HK-2 (cell line): Measurements from ENCODE around the gene ID3.
"Not testable (repeated sequence)": the region's sequence is repeated elsewhere in the genome, so short reads cannot be mapped to it uniquely, and the experiment has no call there.

Experiments used
- DNase-seq: peaks from one replicate; pipeline ENCODE4 v3.0.0-alpha.2; 2018; ENCODE audit not compliant: unreplicated experiment

ID3 gene

DNA sequence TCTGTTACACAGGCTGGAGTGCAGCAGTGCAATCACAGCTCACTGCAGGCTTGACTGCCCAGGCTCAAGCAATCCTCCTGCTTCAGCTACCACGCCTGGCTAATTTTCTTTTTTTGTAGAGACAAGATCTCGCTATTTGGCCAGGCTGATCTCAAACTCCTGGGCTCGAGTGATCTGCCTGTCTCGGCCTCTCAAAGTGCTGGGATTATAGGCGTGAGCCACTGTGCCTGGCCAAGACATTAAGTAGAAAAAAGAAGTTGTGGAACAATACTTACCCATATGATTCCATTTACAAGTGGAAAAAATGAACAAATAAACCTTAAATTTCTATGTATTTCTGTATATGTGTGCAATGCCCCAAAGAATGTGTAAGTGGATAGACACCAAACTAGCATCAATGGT, 30.3 kb upstream of the ID3 start:
- no peak for DNase-seq

DNA sequence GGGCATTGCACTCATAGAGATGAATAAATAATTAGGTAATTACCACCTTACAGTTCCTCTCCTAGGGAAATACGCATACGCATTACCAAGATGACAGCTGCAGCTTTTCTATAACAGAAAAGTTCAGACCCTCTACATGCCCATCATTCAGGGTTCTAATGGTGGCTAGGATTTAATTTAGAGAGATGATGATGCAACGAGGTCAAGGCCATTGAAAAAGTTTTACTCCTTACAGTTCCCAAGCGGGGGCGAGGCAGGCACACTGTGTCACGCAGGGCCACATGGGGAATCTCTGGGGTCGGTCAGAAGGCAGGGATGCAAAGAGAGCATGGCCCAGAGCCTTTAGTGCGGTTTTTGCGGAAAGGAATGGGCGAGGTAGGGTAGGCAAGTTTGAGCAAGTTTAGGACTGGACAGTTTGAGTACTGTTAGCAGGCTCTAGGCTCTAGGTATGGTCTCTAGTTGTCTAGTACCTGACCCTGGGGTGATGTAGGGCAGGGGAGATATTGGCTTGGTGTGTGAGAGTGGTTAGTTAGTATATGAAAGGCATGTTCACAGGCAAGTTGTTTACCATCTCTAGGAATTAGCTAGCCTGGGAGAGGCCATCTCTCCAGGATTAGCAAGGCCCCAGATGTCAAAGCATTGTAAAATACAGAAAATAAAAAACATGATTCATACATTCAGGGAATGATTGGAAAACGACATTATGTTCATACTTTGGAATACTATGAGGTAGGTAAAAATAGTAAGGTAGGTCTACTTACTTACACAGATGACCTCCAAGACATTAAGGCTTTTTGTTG, 29.6 kb upstream of the ID3 start:
- no peak for DNase-seq

DNA sequence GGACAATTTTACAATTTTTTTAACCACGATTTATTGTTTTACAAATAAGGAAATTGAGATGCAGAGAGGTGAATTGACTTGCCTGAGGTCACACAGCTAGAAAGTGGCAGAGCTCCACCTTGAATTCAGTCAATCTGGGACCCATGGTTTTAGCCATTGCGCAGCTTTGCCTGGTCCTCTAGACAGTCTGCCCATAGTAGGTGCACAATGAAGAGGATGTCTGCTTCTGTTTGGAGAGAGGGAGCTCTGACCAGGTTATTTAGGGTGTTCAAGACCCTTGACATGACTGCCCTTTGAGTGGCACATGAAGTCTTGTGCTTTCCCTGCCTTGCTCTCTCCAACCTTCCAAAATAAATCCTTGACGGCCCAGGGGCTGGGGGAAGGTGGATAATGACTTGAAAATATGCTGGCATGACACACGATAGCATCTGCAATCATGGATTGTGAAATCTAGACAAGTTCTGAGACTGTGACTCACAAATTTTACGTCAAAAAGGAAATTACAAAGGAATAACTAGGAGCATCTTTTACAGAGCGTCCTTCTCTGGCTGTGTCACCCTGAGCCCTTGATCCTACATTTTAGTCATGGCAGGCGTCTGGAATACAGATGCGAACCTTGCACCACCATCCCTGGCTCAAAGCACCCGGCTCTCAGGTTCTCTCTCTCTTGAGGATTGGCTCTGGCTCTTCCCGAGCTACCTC, 26.2 kb upstream of the ID3 start:
- DNase-seq = no peak

DNA sequence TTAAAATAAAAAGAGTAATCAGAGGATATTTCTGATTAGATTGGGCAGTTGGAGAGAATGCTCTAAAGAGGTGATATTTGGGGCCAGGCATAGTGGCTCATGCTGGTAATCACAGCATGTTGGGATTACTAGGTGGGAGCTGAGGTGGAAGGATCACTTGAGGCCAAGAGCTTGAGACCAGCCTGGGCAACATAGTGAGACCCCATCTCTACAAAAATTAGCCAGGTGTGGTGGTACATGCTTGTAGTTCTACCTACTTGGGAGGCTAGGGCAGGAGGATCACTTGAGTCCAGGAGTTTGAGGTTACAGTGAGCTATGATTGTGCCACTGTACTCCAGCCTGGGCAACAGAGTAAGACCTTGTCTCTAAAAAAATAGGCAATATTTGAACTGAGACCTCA, 24.4 kb upstream of the ID3 start:
- not testable (repeated sequence) for DNase-seq

DNA sequence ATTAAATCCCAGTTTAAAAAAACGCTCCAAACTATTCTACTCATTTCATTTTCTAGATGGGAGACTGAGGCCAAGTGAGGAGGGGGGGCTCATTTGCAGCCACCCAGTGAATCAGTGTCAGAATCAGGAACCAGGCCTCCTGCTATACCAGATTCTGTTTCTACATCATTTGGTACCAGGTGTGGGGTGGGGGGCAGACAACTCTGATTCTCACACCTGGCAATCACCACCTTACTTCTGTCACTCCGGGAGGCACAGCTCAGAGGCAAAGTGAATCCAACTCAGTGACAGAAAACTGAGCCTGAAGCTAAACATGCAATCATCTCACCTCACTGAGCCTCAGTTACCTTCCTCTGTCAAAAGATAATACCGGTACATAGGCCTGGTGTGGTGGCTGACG, 23.5 kb upstream of the ID3 start:
- no peak for DNase-seq

DNA sequence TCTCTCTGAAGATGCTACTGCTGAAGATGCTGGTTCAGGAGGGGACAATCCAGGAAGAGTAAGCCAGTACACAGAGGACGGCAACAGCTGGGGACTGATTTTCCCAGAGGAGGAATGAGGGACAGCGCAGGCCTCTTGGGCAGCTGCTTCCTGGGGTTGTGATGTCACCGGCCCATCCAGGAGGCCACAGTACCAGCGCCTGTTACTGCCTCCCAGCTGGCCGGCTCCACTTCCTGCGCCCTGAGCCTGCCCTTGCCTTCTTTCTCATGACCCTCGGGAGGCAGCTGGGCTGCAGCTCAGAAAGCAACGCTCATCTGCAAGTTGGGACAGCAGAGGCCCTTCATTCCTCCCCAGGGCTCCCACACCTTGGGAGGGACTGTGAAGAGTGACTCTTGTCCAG, 21.9 kb upstream of the ID3 start:
- DNase-seq = no peak

DNA sequence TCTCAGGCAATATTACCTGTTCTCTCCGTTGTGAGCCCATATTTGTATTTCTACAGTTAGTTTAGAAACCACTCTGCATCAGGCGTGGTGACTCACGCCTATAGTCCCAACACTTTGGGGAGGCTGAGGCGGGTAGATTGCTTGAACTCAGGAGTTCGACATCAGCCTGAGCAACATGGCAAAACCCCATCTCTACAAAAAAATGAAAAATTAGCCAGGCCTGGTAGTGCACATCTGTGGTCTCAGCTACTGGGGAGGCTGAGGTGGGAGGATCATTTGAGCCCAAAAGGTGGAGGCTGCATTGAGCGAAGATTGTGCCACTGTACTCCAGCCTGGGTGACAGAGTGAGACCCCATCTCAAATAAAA, 19.7 kb upstream of the ID3 start:
- DNase-seq = no peak

DNA sequence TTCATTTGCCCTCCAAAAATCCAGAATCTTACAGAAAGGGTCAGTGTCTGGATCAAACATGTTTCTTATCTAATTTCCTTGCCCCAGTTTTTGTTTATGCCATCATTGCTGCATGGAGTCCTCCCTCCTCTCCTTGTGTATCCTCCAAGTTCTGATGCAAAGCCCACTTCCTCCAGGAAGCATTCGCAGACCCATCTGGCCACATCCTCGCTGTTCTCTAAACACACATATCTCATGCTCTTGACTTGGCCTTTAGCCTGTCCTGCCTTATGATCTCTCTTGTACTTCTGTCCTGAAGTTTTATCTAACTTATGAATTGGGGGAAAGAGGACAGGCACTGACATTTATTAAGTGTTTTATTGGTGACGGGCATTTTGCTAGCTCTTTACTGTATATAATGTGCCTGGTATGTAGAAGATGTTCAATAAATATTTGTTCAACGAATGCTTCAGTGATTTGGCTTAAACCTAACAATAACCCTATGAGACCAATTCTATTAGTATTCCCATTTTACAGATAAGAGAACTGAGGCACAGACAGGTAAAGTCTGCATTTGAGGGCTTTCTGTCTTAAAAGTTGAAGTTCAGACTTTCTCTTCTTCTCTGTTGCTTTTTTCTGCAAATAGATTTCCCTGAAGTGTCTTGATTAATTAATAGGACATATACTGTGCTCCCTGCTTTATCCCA, 19.2 kb upstream of the ID3 start:
- no peak for DNase-seq

DNA sequence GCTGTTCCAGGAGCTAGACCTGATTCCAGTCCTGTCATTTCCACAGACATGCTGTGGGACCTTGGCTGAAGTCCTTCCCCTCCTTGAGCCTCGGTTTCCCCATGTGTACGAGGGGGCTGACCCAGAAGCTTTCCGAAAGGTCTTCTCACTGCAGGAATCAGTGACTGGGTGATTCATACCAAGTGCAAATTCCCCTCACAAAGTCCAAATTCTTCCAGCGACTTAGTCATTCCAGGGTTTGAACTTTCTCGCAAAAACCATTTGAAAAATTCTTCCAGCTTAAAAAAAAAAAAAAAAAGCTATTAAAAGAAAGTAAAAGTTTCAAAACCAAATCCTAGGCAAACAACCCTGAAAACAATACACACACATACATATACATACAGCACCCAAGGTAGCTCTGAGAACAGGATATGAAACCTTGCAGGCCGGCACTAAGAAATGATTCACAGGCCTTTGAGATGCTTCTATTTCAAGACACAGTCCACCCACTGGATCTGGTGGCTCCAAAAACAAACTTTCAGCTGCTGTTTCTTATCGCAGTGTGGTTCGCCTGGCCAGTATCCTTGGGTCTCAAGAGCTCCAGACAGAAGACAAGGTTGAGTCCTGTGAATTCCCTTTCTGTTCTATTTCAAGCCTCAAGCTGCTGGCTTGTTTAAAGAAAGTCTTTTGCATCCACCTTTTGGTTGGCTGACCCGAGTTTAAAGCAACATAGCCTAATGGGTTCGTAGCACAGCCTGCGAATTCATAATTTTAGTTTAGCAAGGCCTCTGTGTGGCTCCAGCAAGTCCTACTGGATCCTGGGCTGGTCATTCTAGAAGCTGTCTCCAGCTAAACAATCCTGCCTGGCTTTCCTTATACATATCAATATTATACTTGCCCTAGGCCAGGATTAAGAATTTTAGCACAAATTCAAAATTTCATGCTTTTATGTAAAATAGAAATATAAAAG, 18.0 kb upstream of the ID3 start:
- peak; percentile 37 for DNase-seq

DNA sequence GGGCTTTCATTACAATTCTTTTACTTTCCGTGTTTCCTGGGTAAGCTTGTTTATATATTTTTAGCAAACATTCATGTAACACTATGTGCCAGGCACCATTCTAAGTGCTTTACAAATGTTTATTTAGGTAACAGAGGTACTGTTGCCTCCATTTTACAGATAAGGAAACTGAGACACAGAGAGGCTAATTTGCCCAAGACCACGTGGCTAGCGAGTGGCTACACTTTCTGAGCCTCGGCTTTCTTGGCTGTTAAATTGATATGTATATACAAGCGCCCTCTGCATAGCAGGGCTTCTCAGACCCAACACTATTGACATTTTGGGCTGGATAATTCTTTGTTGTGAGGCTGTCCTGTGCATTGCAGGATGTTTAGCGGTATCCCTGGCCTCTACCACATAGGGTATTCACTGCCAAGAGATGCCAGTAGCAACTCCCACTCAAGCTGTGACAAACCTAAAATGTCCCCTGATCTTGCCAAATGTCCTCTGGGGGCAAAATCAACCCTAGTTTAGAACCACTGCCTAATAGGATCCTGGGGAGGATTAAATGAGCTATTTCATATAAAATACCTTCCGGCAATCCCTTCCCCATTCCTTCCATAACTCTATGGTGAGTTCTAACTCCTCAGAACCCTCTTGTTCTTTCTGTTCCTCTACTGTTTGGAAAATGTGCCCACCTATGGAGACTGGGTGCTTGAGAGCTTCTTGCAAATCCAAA, 17.2 kb upstream of the ID3 start:
- DNase-seq = no peak

DNA sequence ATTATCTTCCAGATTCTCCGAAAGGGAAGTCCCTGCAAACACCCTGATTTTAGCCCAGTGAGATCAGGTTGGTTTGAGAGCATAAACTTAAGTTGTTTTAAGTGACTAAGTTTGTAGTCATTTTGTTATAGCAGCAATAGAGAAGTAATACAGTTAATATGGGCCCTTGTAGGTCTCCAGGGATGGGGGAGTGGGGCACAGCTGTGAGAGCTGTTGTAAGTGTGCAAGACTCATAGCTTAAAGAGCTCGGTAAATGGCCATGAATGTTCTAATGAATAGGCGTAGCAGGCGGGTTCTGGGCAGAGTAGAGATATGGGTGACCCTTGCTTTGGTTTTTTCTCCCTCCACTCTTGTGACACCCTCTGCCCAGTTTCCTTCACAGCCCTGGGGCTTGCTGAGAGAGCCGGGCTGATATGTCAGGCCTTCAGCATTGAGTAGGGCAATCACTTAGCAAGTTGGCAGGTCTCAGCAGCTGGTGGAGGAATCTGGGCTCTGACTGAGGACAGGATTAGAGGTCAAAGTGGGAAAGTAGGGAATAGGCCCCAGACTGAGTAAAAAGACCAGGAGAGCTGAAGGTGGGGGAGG, 16.0 kb upstream of the ID3 start:
- no peak for DNase-seq

DNA sequence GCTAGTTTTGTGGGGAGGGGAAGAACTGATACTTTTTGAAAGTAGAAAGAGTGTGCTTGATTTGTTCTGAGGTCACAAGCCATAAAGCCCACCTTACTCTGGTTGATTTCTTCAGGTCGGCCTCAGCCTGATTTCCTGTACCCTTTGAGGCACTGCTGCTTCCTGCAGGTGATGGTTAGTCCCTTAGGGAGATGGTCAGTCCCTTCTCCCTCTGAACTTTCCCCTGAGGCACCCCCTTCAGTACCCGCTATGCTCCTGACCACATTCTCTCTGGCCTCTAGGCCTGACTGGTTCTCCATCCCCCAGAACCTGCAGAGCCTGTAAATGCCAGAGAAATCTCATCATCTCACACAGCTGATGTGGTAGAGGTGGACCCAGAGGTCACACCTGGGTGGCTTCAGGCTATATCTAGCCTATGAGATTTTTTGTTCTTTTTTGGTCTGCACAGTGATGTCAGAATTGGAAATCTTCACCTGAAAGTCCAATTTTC, 15.0 kb upstream of the ID3 start:
- no peak for DNase-seq

DNA sequence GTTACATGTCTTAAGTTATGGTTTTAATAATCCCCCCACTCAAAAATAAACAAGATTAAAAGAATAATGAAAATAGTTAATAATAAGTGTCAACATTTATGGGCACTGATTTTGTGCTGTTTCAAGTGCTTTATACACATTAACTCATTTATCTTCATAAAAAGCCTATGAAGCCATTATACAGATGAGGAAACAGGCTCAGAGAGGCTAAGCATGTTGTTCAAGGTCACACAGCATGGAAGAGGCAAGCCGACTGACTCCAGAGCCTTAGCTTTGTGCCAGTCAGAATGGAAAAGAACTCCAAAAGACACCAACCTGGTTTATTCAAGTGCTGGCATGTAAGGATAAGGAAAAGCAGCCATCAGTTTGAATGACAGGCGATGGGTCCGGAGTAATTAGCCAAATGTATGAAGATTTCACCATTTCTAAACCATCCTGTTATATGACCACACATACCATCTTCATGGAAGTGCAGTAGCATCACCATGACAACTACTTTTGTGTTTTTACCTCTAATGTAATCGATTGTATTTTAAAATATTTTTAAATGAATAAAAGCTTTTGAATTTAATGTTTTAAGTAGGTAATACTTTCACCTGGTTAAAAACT, 14.4 kb upstream of the ID3 start:
- DNase-seq = no peak

DNA sequence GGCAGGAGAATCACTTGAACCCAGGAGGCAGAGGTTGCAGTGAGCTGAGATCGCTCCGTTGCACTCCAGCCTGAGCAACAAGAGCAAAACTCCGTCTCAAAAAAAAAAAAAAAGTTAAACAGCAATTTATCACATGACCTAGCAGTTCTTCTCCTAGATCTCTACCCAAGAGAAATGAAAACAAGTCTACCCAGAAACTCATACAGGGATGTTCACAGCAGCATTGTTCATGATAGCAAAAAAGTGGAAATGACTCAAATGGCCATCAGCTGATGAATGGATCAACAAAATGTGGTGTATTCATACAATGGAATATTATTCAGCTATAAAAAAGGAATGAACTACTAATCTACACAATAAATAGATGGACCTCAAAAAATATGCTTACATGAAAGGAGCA, 12.2 kb upstream of the ID3 start:
- no peak for DNase-seq

DNA sequence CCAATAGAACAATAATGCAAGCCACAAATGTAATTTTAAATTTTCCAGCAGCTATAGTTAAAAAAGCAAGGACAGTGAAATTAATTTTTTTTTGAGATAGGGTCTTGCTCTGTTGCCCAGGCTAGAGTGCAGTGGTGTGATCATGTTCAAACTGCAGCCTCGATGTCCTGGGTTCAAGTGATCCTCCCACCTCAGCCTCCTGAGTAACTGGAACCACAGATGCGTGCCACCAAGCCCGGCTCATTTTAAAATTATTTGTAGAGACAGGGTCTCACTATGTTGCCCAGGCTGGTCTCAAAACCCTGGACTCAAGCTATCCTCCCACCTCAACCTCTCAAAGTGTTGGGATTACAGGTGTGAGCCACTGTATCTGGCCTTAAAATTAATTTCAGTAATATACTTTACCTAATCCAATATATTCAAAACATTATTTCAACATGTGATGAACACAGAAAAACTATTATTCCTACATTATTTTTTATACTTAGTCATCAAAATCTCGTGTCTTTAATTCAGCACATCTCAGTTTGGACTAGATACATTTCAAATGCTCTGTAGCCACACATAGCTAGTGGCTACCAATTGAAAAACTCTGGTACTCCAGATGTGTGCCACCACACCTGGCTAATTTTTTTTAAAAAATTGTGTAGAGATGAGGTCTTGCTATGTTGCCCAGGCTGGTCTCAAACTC, 10.8 kb upstream of the ID3 start:
- no peak for DNase-seq

DNA sequence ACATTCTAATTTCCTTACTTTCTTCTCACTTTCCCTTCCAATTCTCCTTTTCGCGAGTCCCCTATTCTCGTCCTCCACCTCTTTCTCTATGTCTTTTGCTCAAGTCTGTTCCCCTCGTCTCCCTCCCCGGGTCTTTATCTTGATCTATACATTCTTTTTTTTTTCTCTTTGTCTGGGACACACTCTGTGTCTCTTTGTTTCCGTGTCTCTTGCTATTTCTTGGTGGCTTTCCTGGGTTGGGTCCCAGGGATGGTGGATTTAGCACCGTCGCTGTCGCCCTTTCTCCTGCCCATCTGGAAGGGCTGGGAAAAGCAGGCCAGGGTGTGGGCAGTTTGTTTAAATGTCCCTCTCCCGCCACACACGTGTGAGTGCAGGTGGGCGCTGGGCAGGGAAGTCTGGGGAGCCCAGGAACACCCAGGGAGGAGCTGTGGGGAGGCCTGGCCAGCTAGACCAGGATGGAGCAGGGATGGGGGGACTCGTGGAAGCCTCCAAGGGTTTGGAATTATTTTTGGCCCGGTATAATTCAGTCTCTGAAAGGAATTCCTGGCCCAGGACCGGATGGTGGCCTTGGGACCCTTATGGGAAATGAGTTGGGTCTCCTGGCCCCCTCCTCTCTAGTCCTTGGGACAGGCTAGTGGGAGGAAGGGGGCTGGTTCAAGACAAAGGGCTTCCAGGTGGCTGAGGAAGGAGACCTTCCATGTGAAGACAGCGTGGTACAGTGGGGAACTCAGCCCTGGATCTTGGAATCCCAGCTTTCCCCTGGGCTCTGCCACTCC, 9.5 kb upstream of the ID3 start:
- DNase-seq = no peak

DNA sequence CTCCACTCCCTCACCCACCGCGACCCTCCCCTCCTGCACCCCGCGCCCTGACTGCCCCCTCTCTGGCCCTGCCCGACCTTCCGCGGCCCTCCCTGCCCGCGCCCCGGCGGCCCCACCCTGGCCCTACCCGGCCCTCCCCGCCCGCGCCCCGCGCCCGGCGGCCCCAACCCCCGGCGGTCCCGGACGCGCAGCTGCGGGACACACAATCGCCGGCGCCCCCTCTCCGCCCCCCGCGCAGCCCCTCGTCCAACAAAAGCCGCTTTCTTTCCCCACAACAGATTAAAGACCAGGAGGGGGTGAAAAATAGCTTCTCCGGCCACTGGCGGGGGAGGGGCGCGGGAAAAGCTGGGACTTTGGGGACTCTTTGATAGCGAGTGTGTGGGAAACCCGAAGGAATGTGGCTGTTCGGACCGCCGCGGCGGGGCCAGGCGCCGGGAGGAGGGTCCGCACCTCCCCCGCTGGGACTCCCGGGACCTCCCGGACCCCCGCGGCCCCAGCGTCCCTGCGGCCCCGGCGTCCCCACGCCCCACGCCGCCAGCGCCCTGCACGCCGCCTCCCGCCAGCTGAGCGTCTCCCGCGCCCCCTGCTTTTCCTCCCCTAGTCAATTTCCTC, 8.8 kb upstream of the ID3 start:
- DNase-seq = no peak

DNA sequence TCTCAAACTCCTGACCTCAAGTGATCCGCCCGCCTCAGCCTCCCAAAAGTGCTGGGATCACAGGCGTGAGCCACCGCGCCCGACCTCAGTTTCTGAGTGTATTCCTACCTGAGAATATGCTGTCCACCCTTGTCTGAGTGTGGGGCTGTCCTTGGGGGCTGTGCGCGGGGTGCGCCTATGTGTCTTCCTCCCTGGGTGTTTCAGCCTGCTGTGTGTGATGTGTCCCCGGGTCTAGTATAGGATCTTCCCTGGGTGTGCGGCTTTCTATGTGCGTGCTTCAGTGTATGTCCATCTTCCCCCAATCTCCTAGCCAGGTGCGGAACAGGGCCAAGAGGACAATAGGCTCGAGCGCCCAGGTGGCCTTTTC, 8.3 kb upstream of the ID3 start:
- no peak for DNase-seq

DNA sequence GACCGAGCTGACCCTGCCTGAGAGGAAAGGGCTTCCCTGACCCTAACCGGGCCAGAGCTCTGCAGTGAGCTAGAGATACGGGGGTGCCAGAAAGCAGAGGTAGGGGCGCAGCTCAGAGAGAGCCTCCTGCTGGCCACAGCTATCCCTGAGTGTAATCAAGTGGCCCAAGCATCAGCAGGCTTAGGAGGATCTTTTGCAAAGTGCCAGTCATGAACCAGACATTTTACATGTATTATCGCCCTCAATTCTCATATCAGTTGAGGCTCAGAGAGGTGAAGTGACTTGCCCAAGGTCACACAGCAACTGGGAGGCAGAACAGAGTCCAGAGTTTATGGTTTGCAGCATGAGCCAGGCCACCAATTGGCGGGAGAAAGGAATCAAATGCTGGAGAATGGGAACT, 7.0 kb upstream of the ID3 start:
- no peak for DNase-seq
